HEK293T (cell line): ENCODE data around the gene ADAMTS7.
"Not testable (repeated sequence)": the region's sequence is repeated elsewhere in the genome, so short reads cannot be mapped to it uniquely, and the experiment has no call there.

Experiments used
- BHLHE40 ChIP-seq: fragments of 450-650 bp; IDR thresholded peaks from 2 replicates; pipeline ENCODE4 v1.6.1; 2016; ENCODE audit warnings: mild to moderate bottlenecking, moderate library complexity, borderline replicate concordance
- ELF4 ChIP-seq: fragments of 450-650 bp; IDR thresholded peaks from 2 replicates; pipeline ENCODE4 v1.6.1; 2017; ENCODE audit warnings: antibody characterized with exemption
- FOXA1 ChIP-seq: fragments of 450-650 bp; IDR thresholded peaks from 2 replicates; pipeline ENCODE4 v1.6.1; 2016; ENCODE audit warnings: mild to moderate bottlenecking
- FOXM1 ChIP-seq: fragments of 450-650 bp; IDR thresholded peaks from 2 replicates; pipeline ENCODE4 v1.6.1; 2017; ENCODE audit warnings: mild to moderate bottlenecking, borderline replicate concordance
- HDGF ChIP-seq: fragments of 450-650 bp; IDR thresholded peaks from 2 replicates; pipeline ENCODE4 v1.6.1; 2017; ENCODE audit warnings: antibody characterized with exemption, borderline replicate concordance
- NFRKB ChIP-seq: fragments of 450-650 bp; IDR thresholded peaks from 2 replicates; pipeline ENCODE4 v1.6.1; 2016; ENCODE audit warnings: mild to moderate bottlenecking, moderate library complexity
- SP1 ChIP-seq: fragments of 450-650 bp; IDR thresholded peaks from 2 replicates; pipeline ENCODE4 v1.6.1; 2017
- SUZ12 ChIP-seq: fragments of 450-650 bp; IDR thresholded peaks from 2 replicates; pipeline ENCODE4 v1.6.1; 2016; ENCODE audit warnings: mild to moderate bottlenecking
- TARDBP ChIP-seq: fragments of 450-650 bp; IDR thresholded peaks from 2 replicates; pipeline ENCODE4 v1.6.1; 2016
- ZNF384 ChIP-seq: fragments of 450-650 bp; IDR thresholded peaks from 2 replicates; pipeline ENCODE4 v1.6.1; 2016

DNA sequence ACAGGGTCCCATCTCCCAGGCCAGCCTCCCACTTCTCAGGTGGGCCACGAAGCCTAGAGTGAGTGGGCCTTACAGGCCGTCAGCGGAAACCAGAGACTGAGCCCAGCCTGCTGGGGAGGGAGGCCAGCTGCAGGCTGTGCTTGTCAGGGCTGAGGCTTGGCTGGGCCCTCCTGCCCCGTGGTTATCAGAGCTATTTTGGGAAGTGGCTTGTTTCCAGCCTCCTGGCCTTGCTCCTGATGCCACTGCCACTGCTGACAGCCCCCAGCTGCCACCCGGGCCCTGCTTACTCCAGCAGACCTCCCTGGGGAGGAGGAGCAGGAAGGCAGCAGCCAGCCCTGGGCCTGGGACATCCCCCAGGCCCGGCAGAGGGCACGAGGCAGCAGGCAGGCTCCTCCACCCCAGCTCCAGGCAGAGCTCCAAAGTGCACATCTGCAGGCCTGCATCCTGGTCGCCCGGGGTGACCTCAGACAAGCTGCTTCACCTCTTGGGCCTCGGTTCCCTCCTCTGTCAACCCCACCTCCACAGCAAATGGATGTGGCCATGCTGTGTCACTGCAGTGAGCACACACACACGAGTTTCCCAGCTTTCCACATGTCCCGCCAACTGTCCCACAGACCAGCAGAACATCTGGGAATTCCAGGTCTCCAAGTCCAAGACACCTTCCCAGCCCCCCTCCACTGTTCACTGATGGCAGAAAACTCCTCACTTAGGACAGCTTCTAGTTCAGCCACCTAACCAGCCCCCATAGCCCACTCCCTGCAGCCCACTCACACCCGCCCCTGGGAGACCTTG is 51.0 kb downstream of the ADAMTS7 start:
- not testable (repeated sequence) for TF ChIP-seq HDGF, SP1, FOXM1, ZNF384, FOXA1, SUZ12, ELF4, TARDBP, NFRKB, BHLHE40
